NCI-H1092 (cell line): ENCODE measurements around the gene POLN.

Experiments
- DNase-seq: peaks from one replicate; lab custom pipeline; 2025; lab: John Stamatoyannopoulos, UW

The POLN gene

DNA sequence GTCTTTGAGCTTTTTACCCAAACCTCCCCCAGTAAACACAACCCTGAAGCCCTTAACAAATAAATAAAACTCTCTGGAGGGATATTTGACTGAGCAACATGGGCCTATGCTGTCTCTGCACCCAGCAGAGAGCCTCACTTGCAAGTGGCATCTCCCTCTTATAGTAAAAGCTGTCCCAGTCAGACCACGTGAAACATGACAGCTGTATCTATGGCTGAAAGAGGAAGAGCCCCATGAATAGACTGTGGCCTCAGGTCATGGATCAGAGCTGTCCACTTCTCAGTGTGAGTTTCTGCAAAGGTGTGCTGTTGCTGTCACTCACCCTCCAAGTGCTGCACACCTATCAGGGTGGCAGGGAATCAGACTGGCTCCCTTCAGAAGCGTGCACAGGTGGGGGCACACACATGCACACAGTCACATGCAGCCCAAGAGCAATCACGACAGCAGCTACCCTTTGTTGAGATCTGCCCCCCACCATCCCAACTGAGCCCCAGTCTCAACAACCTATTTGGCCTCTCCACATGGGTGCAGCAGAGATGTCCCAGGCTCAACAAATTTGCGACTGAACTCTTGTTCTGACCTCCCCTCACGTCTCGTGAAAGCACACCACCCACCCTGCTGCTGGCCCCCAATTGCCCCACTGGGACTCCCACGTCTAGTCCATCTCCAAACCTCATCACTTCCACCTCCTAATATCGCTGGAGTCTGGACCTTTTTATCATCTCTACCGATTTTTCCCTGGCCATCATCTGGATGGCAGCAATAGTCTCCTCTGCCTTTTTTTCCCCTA, 137.2 kb downstream of the POLN start:
- no peak for DNase-seq

DNA sequence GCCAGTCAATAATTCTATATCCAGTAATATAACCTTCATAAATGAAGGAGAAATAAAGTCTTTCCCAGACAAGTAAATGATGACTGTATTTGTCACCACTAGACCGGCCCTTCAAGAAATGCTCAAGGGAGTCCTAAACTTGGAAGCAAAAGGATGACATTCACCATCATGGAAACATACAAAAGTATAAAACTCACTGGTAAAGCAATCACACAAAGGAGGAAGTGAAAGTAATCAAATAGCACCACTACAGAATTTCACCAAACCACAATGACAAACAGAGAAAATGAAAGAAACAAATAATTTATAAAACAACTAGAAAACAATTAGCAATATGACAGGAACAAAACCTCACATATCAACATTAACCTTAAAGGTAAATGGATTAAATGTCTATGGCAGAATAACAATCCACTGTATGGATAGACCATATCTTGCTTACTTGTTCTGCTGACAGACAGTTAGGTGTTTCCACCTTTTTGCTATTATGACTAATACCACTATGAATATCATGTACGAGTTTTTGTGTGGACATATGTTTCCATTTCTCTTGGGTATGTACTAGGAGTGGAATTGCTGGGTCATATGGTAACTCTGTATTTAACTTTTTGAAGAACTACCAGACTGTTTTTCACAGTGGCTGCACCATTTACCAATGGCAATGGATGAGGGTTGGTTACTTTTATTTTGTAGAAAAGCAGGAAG, 137.9 kb downstream of the POLN start:
- no peak for DNase-seq

DNA sequence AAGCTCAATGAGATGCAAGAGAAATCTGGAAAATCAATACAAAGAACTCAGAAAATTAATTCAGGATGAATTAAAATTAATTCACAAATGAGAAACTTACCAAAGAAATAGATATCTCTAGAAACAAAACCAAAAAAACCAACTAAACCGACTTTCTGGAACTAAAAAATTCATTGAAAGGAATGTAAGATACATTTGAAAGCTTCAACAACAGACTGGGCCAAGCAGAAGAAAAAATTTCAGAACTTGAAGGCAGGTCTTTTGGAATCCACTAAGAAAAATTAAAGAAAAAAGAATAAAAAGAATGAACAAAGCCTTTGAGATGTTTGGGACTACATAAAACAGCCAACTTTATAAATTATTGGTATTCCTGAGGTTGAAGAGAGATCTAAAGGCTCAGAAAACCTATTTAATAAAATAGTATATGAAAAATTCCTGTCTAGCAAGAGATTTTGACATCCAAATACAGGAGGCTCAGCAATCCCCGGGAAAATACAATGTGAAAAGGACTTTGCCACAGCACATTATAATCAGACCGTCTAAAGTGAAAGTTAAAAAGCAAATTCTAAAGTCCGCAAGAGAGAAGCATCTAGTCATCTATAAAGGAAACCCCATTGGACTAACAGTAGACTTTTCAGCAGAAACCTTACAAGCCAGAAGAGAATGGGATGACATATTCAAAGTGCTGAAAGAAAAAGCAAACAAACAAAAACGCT, 138.6 kb downstream of the POLN start:
- no peak for DNase-seq

DNA sequence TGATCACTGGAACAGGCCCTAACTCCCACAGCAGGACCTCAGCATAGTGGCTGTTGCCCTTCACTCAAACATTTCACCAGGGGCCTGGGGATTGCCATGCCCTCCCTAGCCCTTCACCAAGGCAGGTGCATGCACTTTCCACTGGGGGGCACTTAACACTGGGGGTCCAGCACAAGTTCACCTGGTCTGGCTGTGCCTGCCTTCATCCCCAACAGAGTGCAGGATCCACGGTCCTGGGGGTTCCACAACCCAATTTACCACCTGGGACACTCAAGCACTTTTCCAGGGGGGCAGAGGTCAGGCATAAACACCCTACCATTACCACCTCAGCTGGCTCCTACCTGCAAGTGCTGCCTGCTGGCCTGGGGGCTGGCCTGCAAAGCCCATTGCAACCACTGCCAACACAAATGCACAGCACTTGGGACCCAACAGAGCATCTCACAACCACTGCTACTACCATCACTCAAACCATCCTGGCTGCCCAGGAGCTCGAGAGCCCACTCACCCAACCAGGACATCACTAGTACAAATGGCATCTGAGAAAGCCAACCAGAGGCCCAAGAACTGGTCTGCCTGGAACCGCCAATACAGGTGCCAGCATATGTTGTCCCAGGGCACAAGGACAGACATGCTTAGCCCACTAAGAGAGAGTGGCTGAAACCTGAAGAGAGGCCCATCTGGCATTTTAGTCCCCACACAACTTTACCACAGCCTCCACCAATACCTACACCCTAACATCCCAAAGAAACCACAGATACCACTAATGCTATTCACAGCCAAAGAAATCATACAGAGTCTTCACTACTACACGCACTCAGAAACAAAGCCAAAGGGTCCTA, 139.7 kb downstream of the POLN start:
- DNase-seq: no peak

DNA sequence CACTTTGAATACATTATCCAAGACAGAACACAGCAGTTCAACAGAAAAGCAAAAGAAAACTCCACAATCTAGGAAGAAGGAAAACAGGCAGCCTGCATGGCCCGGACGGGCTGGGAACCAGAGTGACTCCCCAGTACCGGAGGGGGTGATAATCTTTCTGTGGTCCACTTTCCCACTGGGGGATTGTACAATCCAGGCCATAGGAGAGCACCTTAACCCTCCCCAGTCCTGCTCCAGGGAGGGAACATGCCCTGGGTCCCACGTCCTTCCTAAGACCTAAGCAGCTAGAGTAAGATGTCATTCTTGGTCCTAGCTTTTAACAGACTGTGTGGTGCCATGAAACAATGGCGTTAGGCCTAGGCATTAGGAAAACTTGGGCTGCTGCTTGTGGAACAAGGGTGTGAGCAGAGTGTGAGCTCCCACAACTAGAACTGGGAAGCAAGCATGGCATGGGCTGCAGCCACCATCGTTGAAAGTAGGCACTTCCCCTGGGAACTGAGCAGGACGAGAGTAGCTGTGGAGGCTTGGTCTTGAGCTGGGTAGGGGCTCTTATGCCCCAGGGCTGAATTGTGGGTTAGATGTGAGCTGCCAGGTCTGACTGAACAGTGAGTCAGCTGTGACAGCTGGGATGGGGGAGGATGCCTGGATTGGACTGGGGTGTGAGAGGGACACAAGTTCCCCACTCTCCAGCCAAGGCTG, 140.4 kb downstream of the POLN start:
- no peak for DNase-seq

DNA sequence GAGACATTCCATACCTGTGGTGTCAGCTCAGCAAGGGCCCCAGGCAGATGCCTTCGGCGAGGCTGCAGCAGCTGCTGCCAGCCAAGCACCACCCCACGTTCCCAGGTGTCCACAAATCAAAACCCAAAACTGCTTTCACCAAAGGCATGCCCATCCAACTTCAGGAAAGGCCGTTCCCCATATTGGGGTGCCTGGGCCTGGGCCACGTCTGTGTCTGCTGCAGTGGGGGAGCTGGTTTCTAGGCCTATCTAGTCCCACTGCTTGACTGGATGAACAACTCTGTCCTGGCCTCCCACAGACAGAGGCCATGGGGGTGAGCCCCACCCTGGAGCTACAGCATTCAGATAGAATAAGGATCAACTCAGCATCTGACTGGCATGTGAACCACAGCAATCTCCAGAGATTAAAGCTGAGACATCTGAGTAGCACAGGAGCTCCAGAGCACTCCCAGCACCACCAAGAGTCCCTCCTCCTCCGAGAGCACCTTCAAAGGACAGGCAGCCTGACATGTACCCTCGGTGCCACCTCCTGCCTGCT, 145.8 kb downstream of the POLN start:
- DNase-seq: no peak

DNA sequence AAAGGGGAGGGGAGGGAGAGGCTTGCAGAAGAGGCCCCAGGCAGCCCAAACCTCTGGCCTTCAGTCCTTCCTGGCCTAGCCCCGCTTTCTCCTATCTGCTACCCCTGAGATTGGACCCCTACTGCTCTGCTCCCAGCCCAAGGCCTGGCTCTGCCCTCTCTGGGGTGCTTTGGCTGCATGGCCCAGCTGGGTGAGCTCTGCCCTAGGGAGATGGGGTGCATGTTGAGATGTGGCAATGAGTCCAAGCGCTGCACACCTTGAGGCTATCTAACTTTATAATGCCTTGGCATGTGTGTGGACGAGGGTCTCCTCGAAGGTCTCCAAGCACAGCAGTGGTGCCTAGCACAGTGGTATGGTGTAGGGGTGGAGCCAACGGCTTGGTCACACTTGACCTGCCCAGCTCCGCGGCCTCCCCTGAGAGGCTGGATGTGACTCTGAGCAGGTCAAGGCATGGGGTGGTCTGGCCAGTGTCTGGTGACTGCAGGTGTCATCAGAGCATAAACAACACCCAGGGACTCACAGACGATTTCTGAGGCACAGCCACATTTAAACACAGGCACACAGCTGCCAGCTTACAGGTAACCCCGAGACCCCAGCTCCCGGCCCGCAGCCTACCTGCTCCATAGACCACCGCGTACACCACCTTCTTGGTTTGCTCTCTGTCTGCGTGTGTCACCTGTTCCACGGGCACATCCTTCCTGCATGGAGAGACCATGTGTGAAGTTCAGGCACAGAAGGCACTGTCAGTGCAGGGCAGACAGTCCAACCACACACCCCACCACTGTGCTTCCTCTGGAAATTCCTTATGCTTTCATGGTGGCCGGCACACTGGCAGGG, 146.5 kb downstream of the POLN start:
- DNase-seq: no peak

DNA sequence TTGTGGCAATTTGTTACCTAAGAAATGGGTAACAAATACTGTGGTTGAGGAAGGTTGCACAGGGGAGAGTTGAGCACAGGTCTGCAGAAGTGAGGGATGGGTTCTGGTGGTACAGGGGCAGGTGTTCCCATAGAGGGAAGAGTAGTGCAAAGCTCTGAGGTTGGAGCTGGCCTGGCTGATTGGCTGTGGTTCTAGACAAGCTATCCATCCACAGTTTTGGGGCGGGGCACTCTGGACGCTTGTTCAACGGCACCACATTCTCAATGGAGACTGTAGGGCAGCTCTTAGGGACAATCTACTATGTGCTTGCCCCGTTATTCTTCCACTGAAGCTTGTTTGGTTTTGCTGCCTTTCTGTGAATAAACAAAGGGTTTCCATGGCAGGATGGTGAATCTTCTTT, 147.4 kb downstream of the POLN start:
- no peak for DNase-seq

DNA sequence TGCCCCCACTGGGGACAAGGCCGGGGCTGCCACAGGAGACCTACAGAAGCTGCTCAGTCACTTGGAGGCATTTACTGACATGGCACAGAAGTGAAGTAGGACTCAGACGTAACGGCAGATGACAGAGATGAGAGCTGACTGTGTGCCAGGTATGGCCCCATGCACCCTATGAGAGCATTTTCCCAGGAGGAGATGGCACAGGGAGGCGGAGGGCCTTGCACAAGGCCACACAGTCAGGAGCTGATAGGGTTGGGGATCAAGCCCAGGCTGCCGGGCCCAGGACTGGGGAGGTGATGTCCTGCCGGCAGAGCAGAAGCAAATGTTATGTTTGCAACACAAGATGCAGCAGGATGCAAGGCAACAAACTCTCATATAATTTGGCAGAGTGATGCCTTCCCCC, 148.7 kb downstream of the POLN start:
- no peak for DNase-seq

DNA sequence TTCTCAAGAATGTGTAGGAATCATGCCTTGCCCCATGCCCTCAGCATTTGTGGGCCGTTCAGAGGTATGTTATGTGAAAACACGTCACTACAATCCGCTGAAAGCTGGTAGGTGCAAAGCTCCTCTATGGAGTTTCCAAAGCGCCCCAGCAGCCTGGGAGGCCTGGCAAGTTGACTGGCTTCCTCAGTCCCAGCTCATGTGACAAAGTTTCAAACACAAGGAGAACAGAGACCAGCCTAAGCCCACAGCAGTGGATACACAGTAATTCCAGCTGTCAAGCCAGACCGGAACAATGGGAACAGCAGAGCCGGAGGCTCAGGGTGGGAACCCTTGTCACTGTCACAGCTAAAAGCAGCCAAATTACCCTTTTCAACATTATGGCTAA, 149.3 kb downstream of the POLN start:
- DNase-seq: no peak

DNA sequence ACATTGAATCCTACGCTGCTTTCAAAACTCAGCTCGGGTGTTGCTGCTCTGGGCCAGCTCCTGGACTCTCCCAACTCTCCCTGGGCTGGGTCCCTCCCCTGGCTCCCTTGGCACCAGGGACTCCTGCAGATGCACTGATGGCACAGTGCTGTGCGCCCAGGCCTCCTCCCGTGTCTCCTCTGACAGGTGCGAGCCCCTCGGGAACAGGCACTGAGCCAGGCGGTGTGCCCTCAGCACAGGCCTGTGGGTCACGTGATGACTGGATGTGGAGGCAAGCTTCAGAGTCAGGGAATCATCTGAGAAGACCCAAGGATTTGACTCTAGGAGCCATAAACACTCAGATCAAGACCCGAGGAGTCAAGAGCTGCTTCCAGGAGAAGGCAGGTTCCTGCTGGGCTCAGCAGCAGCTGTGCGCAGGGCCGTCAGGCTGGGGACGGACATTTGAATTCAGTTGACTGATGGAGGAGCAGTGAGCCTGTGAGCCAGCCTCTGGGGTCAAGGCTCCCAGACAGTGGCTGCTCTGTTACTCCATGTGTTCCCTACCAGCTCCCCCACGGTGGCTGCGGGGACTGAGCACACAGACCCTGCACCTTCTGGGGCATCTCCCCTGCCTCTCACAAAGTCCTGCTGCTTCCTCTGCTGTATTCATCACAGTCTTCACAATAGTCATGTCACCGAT, 149.8 kb downstream of the POLN start:
- DNase-seq: peak; percentile 43

DNA sequence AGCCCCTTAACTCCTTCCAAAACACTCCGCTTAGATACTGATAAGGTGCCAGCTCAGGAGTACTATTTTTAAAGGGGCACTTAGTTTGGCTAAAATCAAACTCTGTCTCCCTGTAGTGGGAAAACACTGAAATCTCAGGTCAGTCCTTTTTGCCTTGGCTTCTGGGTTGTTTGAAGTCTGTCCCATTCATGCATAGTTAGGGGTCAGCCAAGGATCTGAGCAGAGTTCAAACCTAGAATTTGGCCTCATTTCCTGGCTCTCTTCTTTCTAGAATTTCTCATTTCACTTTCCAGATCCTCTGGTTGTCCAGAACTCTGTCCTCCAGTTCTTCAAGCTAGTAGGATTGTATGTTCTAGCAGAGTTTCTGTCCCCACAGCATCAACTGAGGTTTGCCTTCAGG, 151.3 kb downstream of the POLN start:
- no peak for DNase-seq

DNA sequence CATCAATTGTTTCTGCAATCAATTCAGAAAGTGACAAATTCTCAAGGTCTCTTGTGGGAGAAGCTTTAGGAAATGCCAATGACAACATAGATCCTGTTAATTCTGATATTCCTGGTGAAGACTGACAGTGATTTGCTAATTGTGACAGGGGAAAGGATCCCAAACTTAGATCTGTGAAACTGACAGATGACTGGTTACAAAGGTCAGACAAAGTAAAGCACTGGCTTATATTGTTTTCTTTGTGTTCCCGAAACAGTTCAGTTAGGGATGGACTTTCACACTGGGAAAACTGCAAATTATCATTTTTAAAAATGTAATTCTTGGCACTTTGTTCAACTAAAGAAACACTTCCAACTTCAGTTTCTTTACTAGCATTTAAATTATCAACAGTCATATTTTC, 152.7 kb downstream of the POLN start:
- DNase-seq: no peak

DNA sequence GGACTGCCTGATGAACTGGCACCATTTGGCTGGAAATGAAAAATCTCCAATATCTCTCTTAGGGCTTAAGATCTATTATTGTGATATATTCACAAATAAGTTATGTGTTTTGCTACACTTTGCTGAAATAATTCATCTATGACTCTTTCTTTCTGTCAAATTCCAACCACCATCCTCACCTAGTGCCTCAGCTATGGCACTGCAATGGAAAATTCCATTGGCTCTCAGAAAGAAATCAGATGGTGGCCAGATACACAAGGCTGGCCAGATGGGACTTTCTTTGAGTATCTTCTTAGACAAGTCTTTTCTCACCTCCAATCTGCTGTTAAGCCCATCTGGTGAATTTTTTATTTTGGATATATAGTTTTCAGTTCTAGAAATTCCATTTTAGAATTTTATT, 154.8 kb downstream of the POLN start:
- no peak for DNase-seq

DNA sequence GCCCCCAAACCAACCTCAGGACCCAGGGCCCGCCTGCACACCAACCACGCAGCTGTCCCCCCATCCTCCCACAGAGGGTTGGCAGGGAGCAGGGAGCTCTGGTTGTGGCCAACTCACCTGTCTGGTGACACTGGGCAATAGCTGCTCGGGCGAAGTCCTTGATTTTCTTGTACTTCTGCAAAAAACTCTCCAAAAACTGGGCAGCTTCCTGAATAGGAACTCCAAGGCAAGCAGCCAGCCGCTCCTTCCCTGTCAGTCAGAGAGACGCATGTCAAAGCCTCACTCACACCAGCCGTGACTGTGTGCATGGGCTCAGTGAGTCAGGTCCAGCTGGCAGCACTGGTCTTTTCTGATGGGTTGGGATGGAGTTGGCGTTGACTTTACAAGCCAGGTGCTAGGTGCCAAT, 156.4 kb downstream of the POLN start:
- no peak for DNase-seq

DNA sequence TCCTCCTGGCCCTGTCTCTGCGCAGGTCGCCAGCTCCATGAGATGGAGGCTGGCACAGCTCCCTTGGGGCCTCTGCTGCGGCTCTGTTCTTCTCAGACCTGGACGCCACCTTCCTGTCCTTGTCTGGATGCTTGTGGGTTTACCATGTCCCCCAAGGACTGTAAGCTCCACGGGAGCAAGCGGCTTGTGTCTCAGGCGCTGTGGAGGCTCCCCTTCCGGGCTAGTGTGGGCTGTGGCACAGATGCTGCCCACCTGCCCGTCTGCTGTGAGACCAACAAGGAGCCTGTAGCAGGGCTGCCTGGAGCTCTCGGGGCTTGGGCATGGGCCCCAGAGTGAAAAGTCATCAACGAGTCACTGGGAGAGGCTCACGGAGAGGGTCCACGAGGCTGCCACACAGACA, 157.6 kb downstream of the POLN start:
- no peak for DNase-seq

DNA sequence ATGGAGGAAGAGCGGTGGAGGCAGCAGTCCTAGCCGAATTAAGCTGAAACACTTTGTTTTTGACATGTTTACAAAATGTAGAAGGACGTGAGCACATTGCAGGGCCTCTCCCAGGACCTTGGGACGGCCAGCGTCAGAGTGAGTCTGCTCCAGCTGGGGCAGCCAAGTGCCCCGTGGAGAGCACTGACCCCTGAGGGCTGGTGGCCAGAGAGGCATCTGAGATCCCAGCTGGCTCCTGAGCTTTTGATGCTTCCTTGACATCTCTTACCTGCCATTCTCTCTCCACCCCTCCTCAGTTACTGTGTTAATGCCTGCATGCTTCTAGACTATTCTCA, 158.1 kb downstream of the POLN start:
- no peak for DNase-seq

DNA sequence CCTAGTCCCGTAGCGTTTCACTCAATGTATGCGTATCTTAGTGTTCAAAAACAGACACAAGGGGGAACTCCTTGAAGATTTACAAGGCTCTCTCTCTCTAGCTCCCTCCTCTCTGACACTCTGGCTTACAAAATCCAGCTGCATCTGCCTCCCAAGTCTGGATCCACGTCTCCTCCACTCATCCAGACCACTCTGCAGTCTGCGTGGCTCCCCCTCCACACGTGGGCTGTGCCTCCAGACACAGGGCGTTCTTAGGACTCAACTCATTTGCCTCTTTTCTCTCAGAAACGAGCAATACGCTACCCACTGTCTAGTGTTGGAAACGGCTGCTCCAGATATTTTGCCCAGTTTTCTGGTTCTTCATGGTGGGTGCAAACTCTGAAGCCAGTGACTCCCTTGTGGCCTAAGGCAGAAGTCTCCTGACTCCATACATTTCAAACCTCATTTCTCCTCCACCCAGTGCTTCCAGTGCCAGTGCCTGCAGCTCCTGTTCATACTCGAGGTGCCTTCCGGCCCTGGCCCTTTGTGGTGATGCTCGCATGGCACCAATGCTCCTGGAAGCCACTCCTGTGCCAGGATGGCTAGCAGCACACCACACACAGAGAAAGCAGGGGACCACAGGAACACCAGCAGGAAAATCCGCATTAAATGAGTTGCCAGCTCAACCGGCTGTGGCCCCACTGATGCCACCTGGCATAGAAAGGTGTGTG, 158.7 kb downstream of the POLN start:
- no peak for DNase-seq

DNA sequence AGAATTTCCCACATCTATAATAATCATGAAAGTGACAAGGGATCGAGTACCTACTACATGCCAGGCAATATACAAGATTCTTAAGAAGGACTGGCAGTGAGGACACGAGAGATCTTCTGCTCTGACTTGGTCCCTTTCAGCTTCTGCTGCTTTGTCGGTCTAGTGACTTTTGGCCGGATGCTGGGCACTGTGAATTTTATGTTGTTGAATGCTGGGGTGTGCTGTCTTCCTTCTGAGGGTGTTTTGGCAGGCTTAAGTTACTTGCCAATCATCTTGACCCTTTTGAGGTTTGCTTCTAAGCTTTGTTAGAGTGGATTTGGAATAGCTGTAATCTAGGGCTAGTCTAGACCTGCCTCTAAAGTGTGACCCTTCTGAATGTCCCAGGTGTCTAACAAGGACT, 159.3 kb downstream of the POLN start:
- DNase-seq: no peak
